NCI-H345 (cell line): Measurements from ENCODE around the gene KRT10.

Experiments used
- DNase-seq: peaks from one replicate; lab custom pipeline; 2025; lab: John Stamatoyannopoulos, UW

Gene KRT10

GRCh38 chr17:40803617-40804082 lies 18.8 kb downstream of the KRT10 start:
- peak; percentile 84 for DNase-seq

- no peak for DNase-seq
These were observed 21.3 kb downstream of the KRT10 start for GRCh38 chr17:40801157-40801556.

GRCh38 chr17:40800381-40800780 lies 22.0 kb downstream of the KRT10 start:
- DNase-seq = no peak

- no peak for DNase-seq
These were observed 22.6 kb downstream of the KRT10 start, which contains the start of gene KRT28 for GRCh38 chr17:40799859-40800258. KRT28 (minus strand) TSS chr17:40799959; CDS start chr17:40799893, 66 bp downstream.

- no peak for DNase-seq
These were observed 25.6 kb downstream of the KRT10 start for GRCh38 chr17:40796846-40797245.

- no peak for DNase-seq
These were observed 27.3 kb downstream of the KRT10 start for GRCh38 chr17:40795019-40795667.

- no peak for DNase-seq
These were observed 27.9 kb downstream of the KRT10 start for GRCh38 chr17:40794466-40794865.

GRCh38 chr17:40793832-40794231 lies 28.6 kb downstream of the KRT10 start:
- no peak for DNase-seq

GRCh38 chr17:40791787-40792436 lies 30.5 kb downstream of the KRT10 start:
- no peak for DNase-seq

GRCh38 chr17:40791111-40791510 lies 31.3 kb downstream of the KRT10 start:
- no peak for DNase-seq

- DNase-seq = no peak
These were observed 40.0 kb downstream of the KRT10 start, which contains the start of gene KRT27 for GRCh38 chr17:40782450-40782849. KRT27 (minus strand) TSS chr17:40782550; CDS start chr17:40782493, 57 bp downstream.

- DNase-seq = peak; percentile 7
These were observed 43.1 kb downstream of the KRT10 start for GRCh38 chr17:40779181-40779909.

- DNase-seq = no peak
These were observed 44.0 kb downstream of the KRT10 start for GRCh38 chr17:40778461-40778860.

GRCh38 chr17:40777971-40778370 lies 44.4 kb downstream of the KRT10 start:
- no peak for DNase-seq

- DNase-seq = peak; percentile 22
These were observed 45.0 kb downstream of the KRT10 start for GRCh38 chr17:40777459-40777858.

- DNase-seq = no peak
These were observed 46.5 kb downstream of the KRT10 start for GRCh38 chr17:40775945-40776344.

GRCh38 chr17:40772101-40772500 lies 50.3 kb downstream of the KRT10 start, which contains the start of gene KRT26:
KRT26 (minus strand) TSS chr17:40772201; CDS start chr17:40772113, 88 bp downstream.
- no peak for DNase-seq
